Tongue (tissue), 2 donors: ENCODE results near the gene CFAP410. TPM values are rescaled to one million over a fixed set of nuclear protein-coding genes. Genes with fewer than 3 reads are reported as not detected.
A peak's percentile ranks its signal among the peaks of the same experiment; 100 is the strongest.
"Not testable (repeated sequence)": the region's sequence is repeated elsewhere in the genome, so short reads cannot be mapped to it uniquely, and the experiment has no call there.

Source experiments
- DNase-seq: peaks from one replicate; pipeline ENCODE4 v3.0.0-alpha.2; 2015
- total RNA-seq: library from RNA; depleted of rRNA; stranded (reverse); fragments of >200 nt; gene quantifications from one replicate; pipeline ENCODE4 v1.2.3, GENCODE V29; 2014

Gene CFAP410
- total RNA-seq, 1 donor from 2014 or later: 19.6 TPM

DNA sequence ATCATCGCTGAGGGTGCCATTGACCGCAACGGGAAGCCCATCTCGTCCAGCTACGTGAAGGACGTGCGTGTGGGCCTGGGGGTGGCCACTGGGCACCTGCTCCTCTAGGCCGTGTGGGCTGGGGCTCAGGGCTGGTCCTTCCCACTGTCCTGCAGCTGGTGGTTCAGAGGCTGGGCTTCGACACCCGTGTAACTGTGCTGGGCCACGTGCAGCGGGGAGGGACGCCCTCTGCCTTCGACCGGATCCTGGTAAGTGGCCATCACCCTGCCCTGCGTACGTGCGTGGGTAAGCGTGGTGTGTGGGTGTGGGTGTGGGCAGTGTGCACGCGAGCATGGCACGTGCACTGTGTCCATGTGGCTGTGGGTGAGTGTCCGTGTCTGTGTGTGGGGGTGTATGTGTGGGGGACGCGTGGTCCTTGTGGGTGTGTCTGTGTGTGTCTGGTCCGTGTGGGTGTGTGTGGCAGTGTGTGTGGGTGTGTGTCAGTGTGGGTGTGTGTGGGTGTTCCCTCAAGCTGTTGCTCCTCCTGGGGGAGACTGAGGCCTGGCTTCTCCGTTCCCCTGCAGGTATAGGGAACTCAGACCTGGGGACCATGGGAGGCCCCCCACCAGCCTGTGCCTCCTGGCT is 22.8 kb downstream of the CFAP410 start:
- no peak for DNase-seq

DNA sequence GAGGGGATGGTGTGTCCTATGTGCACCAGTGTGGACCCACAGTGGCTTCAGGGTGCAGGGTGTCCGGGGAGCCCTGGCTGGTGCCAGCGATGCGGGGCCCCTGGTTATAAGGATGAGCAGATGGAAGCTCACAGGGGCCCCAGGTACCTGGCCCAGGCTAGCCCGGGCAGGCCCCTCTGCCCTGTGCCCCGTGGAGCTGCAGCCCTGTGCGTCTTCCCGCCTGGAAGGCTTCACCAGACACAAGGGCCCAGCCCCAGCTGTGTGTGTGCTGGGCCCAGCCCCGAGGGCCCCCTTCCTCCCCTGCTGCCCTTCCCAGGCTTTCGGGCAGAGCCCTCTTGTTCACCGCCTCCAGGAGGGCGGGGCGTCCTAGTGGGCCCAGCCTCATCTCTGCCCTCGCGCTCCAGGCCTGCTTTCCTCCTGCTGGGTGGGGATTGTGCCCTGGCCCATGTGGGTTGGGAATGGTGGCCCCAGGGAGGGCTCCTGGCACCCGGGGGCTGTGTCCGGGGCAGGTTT is 23.4 kb downstream of the CFAP410 start:
- no peak for DNase-seq

DNA sequence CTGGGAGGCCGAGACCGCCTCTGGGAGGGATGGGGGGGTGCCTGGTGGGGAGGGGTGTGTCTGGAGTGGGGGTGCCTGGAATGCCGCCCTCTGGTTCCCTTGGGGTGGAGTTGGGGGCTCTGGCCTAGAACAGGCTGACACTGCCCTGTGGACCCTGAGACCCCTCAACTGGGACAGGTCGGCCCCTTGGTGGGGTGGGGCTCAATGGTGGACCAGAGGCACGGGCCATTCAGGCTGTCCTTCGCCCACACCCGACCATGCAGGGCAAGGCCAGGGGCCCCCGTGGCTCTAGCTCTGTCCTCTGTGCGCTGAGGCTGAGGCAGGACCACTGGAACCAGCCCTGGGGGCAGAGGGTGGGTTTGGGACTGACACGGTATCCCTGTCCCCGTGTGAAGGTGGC is 24.6 kb downstream of the CFAP410 start:
- DNase-seq: no peak

DNA sequence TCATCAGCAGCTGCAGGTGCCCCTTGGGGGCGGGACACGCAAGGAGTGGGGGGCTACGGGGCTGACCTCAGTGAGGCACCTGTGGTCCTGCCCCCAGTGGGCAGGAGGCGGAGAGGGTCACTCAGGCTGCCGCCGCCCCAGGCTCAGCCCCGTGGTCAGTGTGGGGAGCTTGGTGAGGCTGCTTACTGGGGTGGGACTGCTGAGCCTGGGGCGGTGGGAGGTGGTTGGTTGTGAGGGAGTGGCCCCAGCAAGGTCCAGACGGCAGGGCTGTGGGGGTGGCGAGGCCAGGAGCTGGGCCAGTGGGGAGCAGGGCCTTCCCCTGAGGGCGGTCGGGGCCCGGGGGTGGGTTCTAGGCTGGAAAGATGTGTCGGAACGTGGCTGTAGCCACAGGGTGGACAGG is 25.1 kb downstream of the CFAP410 start:
- no peak for DNase-seq

DNA sequence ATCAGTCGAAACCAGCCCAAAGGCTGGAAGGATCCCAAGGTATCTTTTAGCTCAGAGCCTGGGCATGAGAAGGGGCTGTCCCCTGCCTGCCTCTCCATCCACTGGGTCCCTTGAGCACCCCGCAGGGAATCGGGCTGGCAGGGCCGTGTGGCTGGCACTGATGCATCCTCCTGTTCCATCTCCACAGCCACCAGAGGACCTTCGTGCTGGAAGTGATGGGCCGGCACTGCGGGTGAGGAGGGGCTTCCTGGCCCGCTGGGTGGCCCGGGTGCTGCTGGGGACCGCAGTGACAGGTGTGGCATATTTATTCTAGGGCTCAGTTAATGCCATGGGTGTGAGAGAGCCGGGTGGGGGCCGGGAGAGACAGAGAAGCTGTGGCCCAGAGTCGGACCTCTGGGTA is 25.7 kb downstream of the CFAP410 start:
- no peak for DNase-seq

DNA sequence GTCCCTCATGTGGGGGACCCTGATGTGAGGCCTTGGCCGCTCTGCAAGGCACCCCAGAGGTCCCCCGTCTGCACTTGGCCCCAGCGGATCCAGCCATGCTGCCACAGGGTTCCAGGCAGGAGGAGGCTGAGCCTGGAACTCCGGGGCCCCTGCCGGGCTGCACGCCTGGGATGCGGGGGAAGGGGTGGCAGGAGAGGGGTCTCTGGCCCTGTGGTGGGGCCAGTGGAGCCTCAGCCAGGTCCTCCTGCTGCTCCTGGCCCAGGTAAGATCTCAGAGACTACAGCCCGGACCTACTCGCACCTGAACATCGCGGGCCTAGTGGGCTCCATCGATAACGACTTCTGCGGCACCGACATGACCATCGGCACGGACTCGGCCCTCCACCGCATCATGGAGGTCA is 26.5 kb downstream of the CFAP410 start:
- DNase-seq: no peak

DNA sequence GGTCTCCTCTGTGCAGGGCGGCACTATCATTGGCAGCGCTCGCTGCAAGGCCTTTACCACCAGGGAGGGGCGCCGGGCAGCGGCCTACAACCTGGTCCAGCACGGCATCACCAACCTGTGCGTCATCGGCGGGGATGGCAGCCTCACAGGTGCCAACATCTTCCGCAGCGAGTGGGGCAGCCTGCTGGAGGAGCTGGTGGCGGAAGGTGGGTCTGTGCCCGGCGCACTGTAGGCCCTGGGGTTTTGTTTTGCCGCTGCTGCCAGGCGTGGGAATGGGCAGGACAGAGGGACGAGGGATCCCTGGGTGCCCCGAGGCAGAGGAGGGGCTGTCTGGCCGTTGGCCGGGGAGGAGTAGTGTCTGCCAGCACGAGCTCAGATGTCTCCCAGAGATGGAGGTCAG is 27.1 kb downstream of the CFAP410 start:
- DNase-seq: no peak

DNA sequence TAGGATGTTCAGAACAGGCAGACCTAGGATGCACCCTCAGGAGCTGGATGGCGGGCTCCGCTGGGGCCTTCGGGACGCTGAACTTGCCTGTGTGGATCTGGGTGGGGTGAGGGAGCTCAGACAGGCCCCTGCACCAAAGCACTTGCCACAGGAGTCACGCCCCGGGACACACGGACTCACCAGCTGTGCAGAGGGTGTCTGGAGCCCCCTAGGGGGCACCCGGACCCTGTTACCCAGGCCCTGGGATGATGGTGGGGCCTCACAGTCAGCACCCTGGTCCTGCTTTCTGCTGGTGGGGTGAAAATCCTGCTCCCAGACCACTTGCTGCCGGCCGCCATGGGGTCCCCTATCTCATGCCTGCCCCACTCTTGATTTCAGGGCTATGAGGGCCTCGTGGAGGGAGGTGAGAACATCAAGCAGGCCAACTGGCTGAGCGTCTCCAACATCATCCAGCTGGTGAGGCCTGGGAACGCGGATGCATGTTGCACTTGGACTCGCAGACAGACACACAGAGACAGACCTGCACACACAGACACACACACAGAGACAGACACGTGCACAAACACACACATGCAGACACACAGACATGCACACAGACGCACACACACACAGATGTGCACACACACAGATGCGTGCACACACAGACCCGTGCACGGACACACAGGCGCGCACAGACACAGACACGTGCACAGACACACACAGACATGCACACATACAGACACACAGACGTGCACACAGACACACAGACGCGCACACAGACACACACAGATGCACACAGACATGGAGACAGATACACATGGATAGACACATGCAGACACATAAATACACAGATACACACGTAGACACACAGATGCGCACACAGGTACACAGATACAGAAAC is 28.3 kb downstream of the CFAP410 start:
- DNase-seq: no peak

DNA sequence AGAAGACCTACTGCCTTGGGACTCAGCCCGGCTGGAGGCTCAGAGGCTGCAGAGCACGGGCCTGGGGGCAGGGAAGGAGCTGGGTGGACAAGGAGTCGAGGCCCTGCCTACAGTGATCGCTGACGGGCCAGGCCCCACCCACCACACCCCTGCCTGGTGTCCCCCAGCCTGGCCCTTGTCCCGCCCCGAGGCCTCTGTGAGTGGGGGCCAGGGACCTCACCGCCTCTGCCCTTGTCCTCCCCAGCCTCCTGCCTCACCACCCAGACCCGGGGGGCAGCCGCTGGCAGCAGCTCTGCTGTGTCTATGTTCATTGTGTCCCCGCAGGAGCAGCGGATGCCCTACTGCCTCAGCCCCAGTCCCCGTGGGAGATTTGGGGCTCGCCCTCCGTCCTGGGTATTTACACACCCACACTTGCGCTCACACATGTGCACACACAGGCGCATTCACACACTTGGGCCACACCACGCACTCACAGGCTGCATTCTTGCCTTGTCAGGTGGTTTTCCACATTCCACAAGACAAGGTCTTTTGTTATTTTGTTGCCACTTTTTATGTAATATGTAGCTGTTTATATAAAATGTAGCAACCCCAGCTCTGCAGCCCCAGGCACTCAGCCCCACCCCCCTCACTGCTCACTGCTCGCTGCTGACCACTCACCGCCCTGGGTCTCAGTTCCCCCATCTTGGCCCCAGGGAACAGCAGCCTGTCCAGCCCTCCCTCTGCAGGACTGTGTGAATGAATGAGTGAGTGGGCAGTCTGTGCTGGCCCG is 32.1 kb downstream of the CFAP410 start:
- DNase-seq: no peak

DNA sequence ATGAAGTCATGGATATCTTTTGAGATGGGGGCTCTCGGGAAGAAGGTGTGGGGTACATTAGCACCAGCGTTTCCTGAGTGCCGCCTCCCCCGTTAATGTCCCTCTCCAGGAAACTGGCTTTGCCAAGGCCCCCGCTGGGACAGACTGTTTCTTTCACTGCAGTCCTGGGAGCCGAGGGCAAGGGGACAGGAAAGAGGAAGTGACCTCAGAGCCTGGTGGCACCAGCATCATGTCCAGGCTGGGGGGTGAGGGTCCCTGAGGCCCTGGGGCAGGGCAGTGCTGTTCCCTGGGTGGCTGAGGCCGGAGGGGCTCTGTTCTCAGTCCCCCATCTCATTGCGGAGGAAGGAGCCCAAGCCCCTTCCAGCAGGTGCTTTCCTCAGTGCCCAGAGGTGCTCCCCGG is 33.5 kb downstream of the CFAP410 start:
- no peak for DNase-seq

DNA sequence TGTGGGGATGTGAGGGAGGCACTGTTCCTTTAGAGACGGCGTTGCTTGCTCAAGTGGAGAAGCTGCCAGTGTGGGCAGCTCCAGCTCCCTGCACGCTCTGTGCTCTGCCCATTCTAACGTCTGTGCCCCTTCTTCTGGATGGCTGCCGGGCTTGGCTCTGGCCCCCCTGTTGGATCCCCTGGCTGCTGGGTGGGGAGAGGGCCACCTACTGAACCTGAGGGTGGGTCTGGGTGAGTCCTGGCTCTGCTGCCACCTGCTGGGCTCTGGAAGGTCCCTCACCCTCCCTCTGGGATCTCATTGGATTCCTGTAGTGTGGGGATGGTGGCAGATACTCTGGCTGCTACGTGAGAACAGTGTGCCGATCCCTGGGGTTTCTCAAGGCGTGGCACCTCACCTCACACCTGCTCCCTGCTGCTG is 34.3 kb downstream of the CFAP410 start:
- DNase-seq: peak; percentile 62

DNA sequence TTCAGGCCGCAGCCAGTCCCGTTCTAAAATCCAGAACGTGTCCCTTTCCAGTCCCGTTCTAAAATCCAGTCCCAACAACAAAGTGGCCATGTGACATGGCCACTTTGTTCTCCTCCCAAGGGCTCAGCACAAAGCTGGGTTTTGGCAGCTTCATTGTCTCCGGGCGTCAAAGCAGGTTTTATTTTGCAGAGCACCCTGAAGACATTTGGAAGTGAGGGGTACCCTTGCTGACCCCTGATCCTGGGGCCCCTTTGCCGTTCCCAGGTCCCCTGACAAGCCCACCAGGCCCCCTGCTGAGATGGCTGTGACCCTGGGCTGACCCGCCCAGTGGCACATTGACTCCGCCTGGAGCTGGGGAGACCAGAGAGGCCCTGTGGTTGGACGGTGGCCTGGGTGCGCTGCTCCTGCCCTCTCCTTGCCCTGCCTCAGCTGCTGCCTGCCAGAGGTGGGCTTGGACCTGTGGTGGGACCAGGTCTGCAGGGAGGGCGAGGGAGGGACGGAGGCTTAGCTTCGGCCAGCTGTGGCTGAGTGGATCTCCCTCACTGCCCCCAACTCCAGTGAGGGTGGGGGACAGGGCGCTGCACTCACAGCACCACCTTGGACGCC is 35.1 kb downstream of the CFAP410 start:
- DNase-seq: no peak

DNA sequence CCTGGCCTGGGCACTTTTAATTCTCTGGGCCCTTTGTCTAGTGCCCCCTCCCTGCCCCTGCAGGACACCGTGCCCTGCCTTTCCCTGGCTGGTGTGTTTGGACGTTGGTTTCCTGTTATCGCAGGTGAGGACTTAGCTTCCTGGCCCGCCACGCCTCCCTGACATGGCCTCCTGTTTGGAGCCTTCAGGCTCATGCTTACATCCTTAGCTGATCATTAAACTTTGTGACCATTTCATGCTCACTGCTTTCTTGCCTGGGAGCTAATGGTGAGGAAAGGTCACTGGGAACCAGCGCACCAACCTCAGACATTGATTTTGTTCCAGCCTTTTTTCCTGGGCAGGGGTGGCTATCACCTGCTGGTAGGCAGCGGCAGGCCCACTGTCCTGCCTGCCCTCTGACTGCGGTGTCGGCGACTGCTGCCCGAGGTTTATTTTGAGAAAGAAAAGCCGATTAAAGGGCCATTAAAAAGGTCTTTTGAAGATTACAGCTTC is 35.7 kb downstream of the CFAP410 start:
- DNase-seq: no peak

DNA sequence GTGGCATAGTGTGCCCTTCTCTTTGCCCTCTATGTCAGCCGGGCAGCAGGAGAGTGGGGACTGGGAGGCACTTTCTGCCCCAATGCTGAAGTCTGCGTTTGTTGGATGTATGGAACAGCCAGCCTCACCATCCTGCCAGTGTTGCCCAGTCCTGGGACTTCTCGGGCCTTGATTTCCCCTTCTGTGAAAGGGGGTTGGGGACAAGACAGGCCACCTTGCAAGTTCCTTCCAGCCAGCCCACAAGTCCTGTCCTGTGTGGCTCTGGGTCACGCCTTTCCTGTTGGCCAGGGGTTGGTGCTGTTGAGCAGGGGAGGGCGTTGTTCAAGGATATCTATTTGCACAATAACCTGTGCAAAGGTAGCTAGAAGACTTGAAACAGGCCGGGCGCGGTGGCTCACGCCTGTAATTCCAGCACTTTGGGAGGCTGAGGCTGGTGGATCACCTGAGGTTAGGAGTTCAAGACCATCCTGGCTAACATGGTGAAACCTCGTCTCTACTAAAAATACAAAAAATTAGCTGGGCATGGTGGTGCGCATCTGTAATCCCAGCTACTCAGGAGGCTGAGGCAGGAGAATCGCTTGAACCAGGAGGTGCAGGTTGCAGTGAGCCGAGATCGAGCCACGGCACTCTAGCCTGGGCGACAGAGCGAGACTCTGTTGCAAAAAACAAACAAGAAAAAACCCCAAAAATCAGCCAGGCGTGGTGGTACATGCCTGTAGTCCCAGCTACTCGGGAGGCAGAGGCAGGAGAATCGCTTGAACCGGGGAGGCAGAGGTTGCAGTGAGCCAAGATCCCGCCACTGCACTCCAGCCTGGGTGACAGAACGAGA is 36.4 kb downstream of the CFAP410 start:
- not testable (repeated sequence) for DNase-seq

DNA sequence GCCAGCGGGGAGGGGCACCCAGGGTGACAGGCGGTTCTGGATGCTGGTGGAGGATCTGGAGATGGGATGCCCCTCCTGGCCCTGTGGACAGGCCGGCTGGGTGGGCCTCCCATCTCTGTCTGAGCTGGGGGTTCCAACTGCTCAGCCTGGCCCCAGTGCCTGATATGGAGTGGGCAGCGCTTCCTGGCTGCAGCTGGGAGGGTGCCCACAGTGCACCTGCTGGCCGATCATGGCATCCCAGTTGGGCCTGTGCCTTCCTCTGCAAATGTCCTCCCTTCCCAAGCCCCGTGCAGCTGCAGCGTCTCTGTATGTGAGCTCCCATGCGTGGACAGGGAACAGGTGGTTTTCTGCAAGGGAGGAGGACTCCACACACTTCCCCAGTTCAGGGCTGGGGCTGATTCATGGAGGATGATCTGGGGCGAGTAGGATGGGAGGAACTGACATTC is 37.2 kb downstream of the CFAP410 start:
- peak; percentile 86 for DNase-seq

DNA sequence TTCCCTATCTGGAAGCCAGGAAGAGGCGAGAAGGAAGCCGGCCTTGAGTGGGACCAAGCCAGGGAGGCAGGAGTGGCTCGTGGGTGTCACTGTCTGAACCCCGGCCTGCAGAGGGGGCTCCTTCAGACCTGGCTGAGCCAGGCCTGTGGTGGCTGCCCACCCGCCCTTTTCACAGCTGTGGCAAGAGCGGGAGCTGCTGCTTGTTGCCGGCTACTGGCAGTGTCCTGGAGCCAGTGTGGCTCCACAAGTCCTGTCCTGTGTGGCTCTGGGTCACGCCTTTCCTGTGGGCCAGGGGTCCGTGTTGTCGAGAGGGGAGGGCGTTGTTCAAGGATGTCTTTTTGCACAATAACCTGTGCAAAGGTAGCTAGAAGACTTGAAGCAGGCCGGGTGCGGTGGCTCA is 38.0 kb downstream of the CFAP410 start:
- no peak for DNase-seq

DNA sequence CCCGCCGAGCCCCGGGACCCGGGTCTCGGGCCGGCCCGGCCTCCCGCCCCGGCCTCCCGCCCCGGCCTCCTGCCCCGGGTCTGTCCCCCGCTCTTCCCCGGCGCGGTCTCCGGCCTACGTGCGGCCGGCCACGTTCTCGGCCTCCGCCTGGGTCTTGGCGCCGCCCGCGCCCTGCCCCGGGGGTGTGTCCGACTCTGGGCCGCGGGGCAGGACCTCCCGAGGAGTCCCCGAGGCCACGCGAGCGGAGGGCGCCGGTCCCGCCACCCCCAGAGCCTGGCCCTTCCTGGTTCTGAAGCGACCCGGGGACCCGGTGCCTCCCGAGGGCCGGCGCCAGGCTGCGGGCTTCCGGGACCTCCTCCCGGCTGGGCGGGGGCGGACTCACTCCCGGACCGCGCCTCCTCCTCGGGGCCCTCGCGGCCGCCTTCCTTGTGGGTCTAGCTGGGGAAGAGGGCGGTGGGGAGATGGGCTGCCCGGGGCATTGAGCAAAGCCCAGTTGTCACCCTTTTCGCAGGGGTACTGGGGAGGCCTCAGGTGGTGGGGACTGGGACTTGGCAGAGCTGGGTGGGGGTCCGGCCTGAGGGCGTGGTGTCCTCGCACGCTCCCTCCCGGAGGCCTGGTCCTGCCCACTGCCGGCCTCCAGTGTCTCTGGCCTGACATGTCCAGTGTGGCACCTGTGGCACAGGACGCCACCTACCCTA is 38.8 kb downstream of the CFAP410 start:
- DNase-seq: peak; percentile 64

DNA sequence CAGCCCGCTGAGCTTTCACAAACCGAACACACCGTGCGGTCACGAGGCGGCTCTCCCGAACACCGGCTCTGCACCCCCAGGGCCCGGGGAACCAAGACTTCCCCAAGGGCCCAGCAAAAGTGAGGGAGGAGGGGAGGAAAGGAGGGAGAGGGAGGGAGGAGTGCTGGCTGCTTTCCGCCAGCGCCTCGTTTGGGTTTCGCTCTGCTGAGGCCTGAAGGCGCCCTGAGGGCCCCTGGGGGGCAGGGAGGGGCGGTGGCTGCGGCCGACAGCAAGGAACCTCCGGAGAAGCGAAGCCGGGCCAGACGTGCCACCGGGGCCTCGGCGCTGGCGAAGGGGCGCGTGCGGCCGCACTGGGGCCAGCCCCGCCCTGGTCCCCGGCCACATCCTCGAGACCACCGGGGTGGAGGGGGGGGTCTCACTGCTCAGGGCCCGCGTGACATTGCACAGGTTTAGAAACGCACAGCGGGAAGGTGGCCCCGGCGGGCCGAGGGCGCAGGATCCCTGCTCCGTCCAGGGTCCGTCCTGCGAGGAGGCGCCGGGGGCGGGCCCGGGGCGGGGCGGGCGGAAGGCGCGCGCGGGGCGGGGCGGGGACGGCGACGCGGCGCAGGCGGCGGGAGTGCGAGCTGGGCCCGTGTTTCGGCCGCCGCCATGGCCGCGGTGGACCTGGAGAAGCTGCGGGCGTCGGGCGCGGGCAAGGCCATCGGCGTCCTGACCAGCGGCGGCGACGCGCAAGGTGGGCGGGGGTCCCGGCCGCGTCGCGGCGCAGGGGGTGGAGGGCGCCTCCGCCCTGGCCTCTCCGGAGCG is 39.5 kb downstream of the CFAP410 start, which contains the start of gene PFKL:
Gene PFKL, plus strand, starts transcription at position 596 of the 804 bp plus-strand sequence. Its CDS starts 53 bp downstream, at position 649.
- DNase-seq: peak; percentile 71

DNA sequence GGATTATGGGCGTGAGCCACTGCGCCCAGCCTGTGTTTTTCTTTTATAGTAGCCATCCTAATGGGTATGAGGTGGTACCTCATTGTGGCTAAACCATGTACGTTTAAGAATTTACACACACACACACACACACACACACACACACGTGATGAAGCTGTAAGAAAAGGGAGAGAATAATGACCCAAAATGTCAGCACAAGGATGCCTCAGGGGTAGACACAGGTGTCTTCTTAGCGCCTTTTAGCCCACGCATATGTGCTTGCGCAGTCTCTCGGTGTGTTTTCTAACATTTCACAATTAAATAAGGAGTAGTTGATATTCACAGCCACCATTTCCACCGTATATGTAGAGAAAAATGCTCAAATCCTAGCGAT is 40.1 kb downstream of the CFAP410 start:
- DNase-seq: no peak

DNA sequence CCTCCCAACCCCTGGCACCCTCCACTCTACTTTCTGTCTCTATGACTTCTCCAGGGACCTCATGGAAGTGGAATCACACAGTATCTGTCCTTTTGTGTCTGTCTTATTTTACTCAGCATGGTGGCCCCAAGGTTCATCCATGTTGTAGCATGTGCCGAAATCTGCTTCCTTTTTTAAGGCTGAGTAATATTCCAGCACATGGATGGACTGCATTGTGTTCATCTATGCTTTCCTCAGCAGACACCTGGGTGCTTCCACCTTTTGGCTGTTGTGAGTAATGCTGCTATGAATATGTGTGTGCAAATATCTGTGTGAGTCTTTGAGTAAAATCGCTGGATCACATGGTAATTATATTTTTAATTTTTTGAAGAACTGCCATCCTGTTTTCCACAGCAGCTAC is 40.9 kb downstream of the CFAP410 start:
- DNase-seq: no peak
